Measurements from ENCODE around the gene STK39.
"Not testable (repeated sequence)": the region's sequence is repeated elsewhere in the genome, so short reads cannot be mapped to it uniquely, and the experiment has no call there.

STK39 gene

GRCh38 chr2:168090366-168091135 lies 156.8 kb downstream of the STK39 start:
- no peak for DNase-seq (ENCODE audit: low read depth, low spot score)

GRCh38 chr2:168089200-168089599 lies 158.2 kb downstream of the STK39 start:
- DNase-seq (ENCODE audit: low read depth, low spot score), result no peak

GRCh38 chr2:168087401-168087800 lies 160.0 kb downstream of the STK39 start:
- no peak for DNase-seq (ENCODE audit: low read depth, low spot score)

GRCh38 chr2:168086851-168087250 lies 160.5 kb downstream of the STK39 start:
- no peak for DNase-seq (ENCODE audit: low read depth, low spot score)

- DNase-seq (ENCODE audit: low read depth, low spot score), result no peak
Measured at GRCh38 chr2:168085801-168086361, 161.5 kb downstream of the STK39 start.

GRCh38 chr2:168084288-168084687 lies 163.1 kb downstream of the STK39 start:
- DNase-seq (ENCODE audit: low read depth, low spot score), result no peak

GRCh38 chr2:168081452-168081851 lies 165.9 kb downstream of the STK39 start:
- not testable (repeated sequence) for DNase-seq (ENCODE audit: low read depth, low spot score)

GRCh38 chr2:168079236-168079635 lies 168.2 kb downstream of the STK39 start:
- no peak for DNase-seq (ENCODE audit: low read depth, low spot score)

GRCh38 chr2:168076731-168077130 lies 170.7 kb downstream of the STK39 start:
- no peak for DNase-seq (ENCODE audit: low read depth, low spot score)

GRCh38 chr2:168075446-168075845 lies 171.9 kb downstream of the STK39 start:
- no peak for DNase-seq (ENCODE audit: low read depth, low spot score)

GRCh38 chr2:168072626-168073303 lies 174.6 kb downstream of the STK39 start:
- no peak for DNase-seq (ENCODE audit: low read depth, low spot score)

- DNase-seq (ENCODE audit: low read depth, low spot score), result no peak
Measured at GRCh38 chr2:168064011-168064998, 183.1 kb downstream of the STK39 start.

GRCh38 chr2:168062936-168063335 lies 184.5 kb downstream of the STK39 start:
- DNase-seq (ENCODE audit: low read depth, low spot score), result no peak

GRCh38 chr2:168062054-168062453 lies 185.3 kb downstream of the STK39 start:
- no peak for DNase-seq (ENCODE audit: low read depth, low spot score)

GRCh38 chr2:168060986-168061750 lies 186.2 kb downstream of the STK39 start:
- no peak for DNase-seq (ENCODE audit: low read depth, low spot score)

GRCh38 chr2:168059758-168060157 lies 187.6 kb downstream of the STK39 start:
- no peak for DNase-seq (ENCODE audit: low read depth, low spot score)

- DNase-seq (ENCODE audit: low read depth, low spot score), result no peak
Measured at GRCh38 chr2:168058675-168059074, 188.7 kb downstream of the STK39 start.

GRCh38 chr2:168056242-168056787 lies 191.1 kb downstream of the STK39 start:
- DNase-seq (ENCODE audit: low read depth, low spot score), result no peak

- DNase-seq (ENCODE audit: low read depth, low spot score), result no peak
Measured at GRCh38 chr2:168054657-168055056, 192.7 kb downstream of the STK39 start.

GRCh38 chr2:168053676-168054075 lies 193.7 kb downstream of the STK39 start:
- DNase-seq (ENCODE audit: low read depth, low spot score), result no peak

GRCh38 chr2:168052773-168053172 lies 194.6 kb downstream of the STK39 start:
- DNase-seq (ENCODE audit: low read depth, low spot score), result no peak
